ENCODE data around the gene SRBD1. TPM values are rescaled to one million over a fixed set of nuclear protein-coding genes. Genes with fewer than 3 reads are reported as not detected.
A peak's percentile ranks its signal among the peaks of the same experiment; 100 is the strongest.

SRBD1 gene
- total RNA-seq, 1 donor, result 22.4 TPM

- no peak for DNase-seq (ENCODE audit: low read depth)
- H3K4me3 ChIP-seq (ENCODE audit: low read depth, low read length), result no peak overlapping the region
- TF ChIP-seq CTCF (IDR thresholded peaks at IDR 0.05; ENCODE audit: insufficient read depth, low read length), result no peak
Observed at GRCh38 chr2:45457211-45457945, 153.7 kb downstream of the SRBD1 start.

- peak; percentile 97 for DNase-seq (ENCODE audit: low read depth)
- no peak overlapping the region for H3K4me3 ChIP-seq (ENCODE audit: low read depth, low read length)
- TF ChIP-seq CTCF (IDR thresholded peaks at IDR 0.05; ENCODE audit: insufficient read depth, low read length), result no peak
Observed at GRCh38 chr2:45452866-45453265, 158.2 kb downstream of the SRBD1 start.

- no peak overlapping the region for H3K4me3 ChIP-seq (ENCODE audit: low read depth, low read length)
- no peak for DNase-seq (ENCODE audit: low read depth)
- no peak for TF ChIP-seq CTCF (IDR thresholded peaks at IDR 0.05; ENCODE audit: insufficient read depth, low read length)
Observed at GRCh38 chr2:45450634-45451033, 160.4 kb downstream of the SRBD1 start.

- no peak for DNase-seq (ENCODE audit: low read depth)
- no peak overlapping the region for H3K4me3 ChIP-seq (ENCODE audit: low read depth, low read length)
- no peak for TF ChIP-seq CTCF (IDR thresholded peaks at IDR 0.05; ENCODE audit: insufficient read depth, low read length)
Observed at GRCh38 chr2:45448217-45448616, 162.8 kb downstream of the SRBD1 start.

GRCh38 chr2:45446016-45446415 is 165.1 kb downstream of the SRBD1 start:
- no peak overlapping the region for H3K4me3 ChIP-seq (ENCODE audit: low read depth, low read length)
- no peak for DNase-seq (ENCODE audit: low read depth)
- TF ChIP-seq CTCF (IDR thresholded peaks at IDR 0.05; ENCODE audit: insufficient read depth, low read length), result no peak

GRCh38 chr2:45445037-45445436 is 166.0 kb downstream of the SRBD1 start:
- no peak for DNase-seq (ENCODE audit: low read depth)
- H3K4me3 ChIP-seq (ENCODE audit: low read depth, low read length), result no peak overlapping the region
- TF ChIP-seq CTCF (IDR thresholded peaks at IDR 0.05; ENCODE audit: insufficient read depth, low read length), result no peak

- no peak for TF ChIP-seq CTCF (IDR thresholded peaks at IDR 0.05; ENCODE audit: insufficient read depth, low read length)
- no peak for DNase-seq (ENCODE audit: low read depth)
- H3K4me3 ChIP-seq (ENCODE audit: low read depth, low read length), result no peak overlapping the region
Observed at GRCh38 chr2:45443012-45443411, 168.1 kb downstream of the SRBD1 start.

All from fibroblast of the aortic adventitia (primary cell).